A549 (cell line): ENCODE measurements around the gene SP4. TPM values are rescaled to one million over a fixed set of nuclear protein-coding genes. Genes with fewer than 3 reads are reported as not detected.

Source experiments
- ATAC-seq, 2 experiments: fragments of 200-7000 bp in 1 of 2; fragments of >200 bp in 1 of 2; cut with Nextera tagmentation in 1 of 2; cut with Tn5 transposase in 1 of 2; 3 replicates each; pipeline versions ENCODE4 v1.8.0 to v1.9.1; 2018 to 2020; ENCODE audit warnings: mild to moderate bottlenecking in 1 of 2, moderate library complexity in 1 of 2
- CTCF ChIA-PET: fragments of 300-600 bp; sonication (Branson Sonifier 250); formaldehyde crosslinking; extraction: SDS; loops from one replicate; lab custom pipeline; 2021; ENCODE audit warnings: antibody characterized with exemption, inconsistent platforms; lab: Yijun Ruan, JAX
- POLR2A ChIA-PET: fragments of 350-600 bp; formaldehyde crosslinking; extraction: SDS; loops from one replicate; lab custom pipeline; 2021; ENCODE audit warnings: antibody characterized with exemption, inconsistent platforms; lab: Yijun Ruan, JAX
- DNase-seq, 2 experiments: peaks; one replicate each; pipeline versions ENCODE4 v3.0.0 to v3.0.0-alpha.2; 2011 to 2016; ENCODE audit warnings: low read depth in 1 of 2, low spot score in 1 of 2
- FAIRE-seq: peaks from 2 replicates; lab custom pipeline; 2011; peaks lifted over from hg19 to GRCh38; lab: Jason Lieb, UNC
- H3K27ac ChIP-seq, 2 experiments: fragments of >200 bp; sonication (Bioruptor Twin); formaldehyde crosslinking; 3 replicates each; pipeline ENCODE4 v1.5.1; 2016 to 2017
- H3K4me1 ChIP-seq: fragments of >200 bp; sonication (Bioruptor Twin); formaldehyde crosslinking; 3 replicates; pipeline ENCODE4 v1.6.1; 2016
- H3K4me2 ChIP-seq: fragments of >200 bp; sonication (Bioruptor Twin); formaldehyde crosslinking; 3 replicates; pipeline ENCODE4 v1.6.1; 2016
- H3K4me3 ChIP-seq: fragments of >200 bp; sonication (Bioruptor Twin); formaldehyde crosslinking; 3 replicates; pipeline ENCODE4 v1.5.1; 2016
- H3K9me3 ChIP-seq: fragments of >200 bp; sonication (Bioruptor Twin); formaldehyde crosslinking; 3 replicates; pipeline ENCODE4 v1.6.1; 2016
- BHLHE40 ChIP-seq: IDR thresholded peaks from 2 replicates; pipeline ENCODE4 v1.6.1; 2012; ENCODE audit warnings: low read depth, low read length, inconsistent platforms
- CBX2 ChIP-seq: fragments of 200-600 bp; sonication (generic); IDR thresholded peaks from 2 replicates; pipeline ENCODE4 v1.6.1; 2016; ENCODE audit warnings: low read depth, mild to moderate bottlenecking, borderline replicate concordance
- CBX8 ChIP-seq: fragments of 200-600 bp; sonication (generic); IDR thresholded peaks from 2 replicates; pipeline ENCODE4 v1.6.1; 2016
- CHD2 ChIP-seq: fragments of 150-350 bp; IDR thresholded peaks from 2 replicates; pipeline ENCODE4 v1.6.1; 2014; ENCODE audit warnings: low read length; ENCODE audit not compliant: partially characterized antibody
- CHD4 ChIP-seq: fragments of 200-600 bp; sonication (generic); IDR thresholded peaks from 2 replicates; pipeline ENCODE4 v1.6.1; 2016; ENCODE audit warnings: antibody characterized with exemption, mild to moderate bottlenecking, borderline replicate concordance
- ESRRA ChIP-seq: fragments of 150-350 bp; IDR thresholded peaks from 2 replicates; pipeline ENCODE4 v1.6.1; 2014; ENCODE audit warnings: mild to moderate bottlenecking, low read length, borderline replicate concordance
- FOSB ChIP-seq: fragments of 250-450 bp; sonication (Bioruptor Pico); IDR thresholded peaks from 2 replicates; pipeline ENCODE4 v1.5.0; 2020; ENCODE audit warnings: mild to moderate bottlenecking, moderate library complexity
- FOXS1 ChIP-seq: fragments of 250-450 bp; sonication (Bioruptor Pico); IDR thresholded peaks from 2 replicates; pipeline ENCODE4 v1.5.0; 2020; ENCODE audit warnings: mild to moderate bottlenecking, moderate library complexity
- HDAC2 ChIP-seq: fragments of 200-600 bp; sonication (generic); IDR thresholded peaks from 2 replicates; pipeline ENCODE4 v1.6.1; 2016
- HOXB5 ChIP-seq: fragments of 250-450 bp; sonication (Bioruptor Pico); IDR thresholded peaks from 2 replicates; pipeline ENCODE4 v1.5.0; 2020; ENCODE audit warnings: mild to moderate bottlenecking, moderate library complexity
- JUN ChIP-seq, 2 experiments: fragments of >200 bp; sonication (Bioruptor Twin); formaldehyde crosslinking; IDR thresholded peaks; 2 replicates in 1 of 2; 3 replicates in 1 of 2; pipeline ENCODE4 v1.6.1; 2016 to 2017
- JUNB ChIP-seq: fragments of >200 bp; sonication (Bioruptor Twin); formaldehyde crosslinking; IDR thresholded peaks from 2 replicates; pipeline ENCODE4 v1.6.1; 2016
- KDM1A ChIP-seq: fragments of 200-600 bp; sonication (generic); IDR thresholded peaks from 2 replicates; pipeline ENCODE4 v1.6.1; 2016; ENCODE audit warnings: low read depth, mild to moderate bottlenecking
- MAFK ChIP-seq: fragments of 450-650 bp; IDR thresholded peaks from 2 replicates; pipeline ENCODE4 v1.6.1; 2014; ENCODE audit not compliant: partially characterized antibody
- MAZ ChIP-seq: fragments of 150-350 bp; IDR thresholded peaks from 2 replicates; pipeline ENCODE4 v1.6.1; 2014; ENCODE audit warnings: antibody characterized with exemption, low read depth, low read length, borderline replicate concordance
- PHF8 ChIP-seq: fragments of 200-600 bp; sonication (generic); IDR thresholded peaks from 2 replicates; pipeline ENCODE4 v1.6.1; 2016; ENCODE audit warnings: low read depth, mild to moderate bottlenecking, antibody characterized with exemption, moderate library complexity, borderline replicate concordance
- POLR2A ChIP-seq: IDR thresholded peaks from 2 replicates; pipeline ENCODE4 v1.6.1; 2012; ENCODE audit warnings: mild to moderate bottlenecking, low read length
- RAD21 ChIP-seq, 2 experiments: fragments of >200 bp in 1 of 2; sonication (Bioruptor Twin) in 1 of 2; formaldehyde crosslinking in 1 of 2; IDR thresholded peaks in 1 of 2; conservative IDR thresholded peaks in 1 of 2; 2 replicates in 1 of 2; 3 replicates in 1 of 2; pipeline ENCODE4 v1.6.1; 2012 to 2018; ENCODE audit warnings: inconsistent platforms in 1 of 2
- RARB ChIP-seq: fragments of 250-450 bp; sonication (Bioruptor Pico); IDR thresholded peaks from 2 replicates; pipeline ENCODE4 v1.8.0; 2021; ENCODE audit warnings: mild to moderate bottlenecking, moderate library complexity
- RCOR1 ChIP-seq: fragments of 150-350 bp; IDR thresholded peaks from 2 replicates; pipeline ENCODE4 v1.6.1; 2014; ENCODE audit warnings: antibody characterized with exemption, low read length, low read depth
- RFX5 ChIP-seq: fragments of 450-650 bp; IDR thresholded peaks from 2 replicates; pipeline ENCODE4 v1.7.1; 2014; ENCODE audit warnings: antibody characterized with exemption, mild to moderate bottlenecking, moderate library complexity
- RNF2 ChIP-seq: fragments of 200-600 bp; sonication (generic); IDR thresholded peaks from 2 replicates; pipeline ENCODE4 v1.6.1; 2016; ENCODE audit warnings: low read depth, mild to moderate bottlenecking, antibody characterized with exemption, moderate library complexity, borderline replicate concordance
- SMC3 ChIP-seq: fragments of >200 bp; sonication (Bioruptor Twin); formaldehyde crosslinking; IDR thresholded peaks from 3 replicates; pipeline ENCODE4 v1.6.1; 2018; ENCODE audit warnings: inconsistent platforms
- SREBF2 ChIP-seq: fragments of 450-650 bp; IDR thresholded peaks from 2 replicates; pipeline ENCODE4 v1.6.1; 2014; ENCODE audit warnings: mild to moderate bottlenecking, moderate library complexity
- TP53 ChIP-seq: fragments of 250-450 bp; sonication (Bioruptor Pico); IDR thresholded peaks from 2 replicates; pipeline ENCODE4 v1.5.0; 2021; ENCODE audit warnings: mild to moderate bottlenecking, moderate library complexity
- WGBS: methylation state at CpG from one replicate; pipeline ENCODE4 v1.1.6; 2017; ENCODE audit errors: missing lambda C conversion rate; 5-methylcytosine and 5-hydroxymethylcytosine counted together
- polyA plus RNA-seq, 4 experiments: library from polyadenylated mRNA; depleted of rRNA in 3 of 4; stranded (reverse); fragments of >200 nt; fragmentation: RNase III in 1 of 4; extraction: RNeasy Plus Mini Kit Qiagen cat#74134 plus additional on column Dnase treatment in 1 of 4; gene quantifications; 2 replicates in 3 of 4; 3 replicates in 1 of 4; pipeline ENCODE4 v1.2.3, GENCODE V29; 2011 to 2017
- TF ChIP-seq, protein P1 (sequence below): fragments of 150-350 bp; IDR thresholded peaks from 2 replicates; pipeline ENCODE4 v1.6.1; 2014; ENCODE audit warnings: low read depth, mild to moderate bottlenecking, low read length
- TF ChIP-seq, protein P2 (sequence below): fragments of 250-450 bp; sonication (Bioruptor Pico); IDR thresholded peaks from 2 replicates; pipeline ENCODE4 v1.5.0; 2021; ENCODE audit warnings: mild to moderate bottlenecking, moderate library complexity, borderline replicate concordance
- TF ChIP-seq, protein P3 (sequence below): fragments of 450-650 bp; IDR thresholded peaks from 2 replicates; pipeline ENCODE4 v1.6.1; 2014; ENCODE audit warnings: antibody characterized with exemption
- TF ChIP-seq, protein P4 (sequence below): fragments of >200 bp; sonication (Bioruptor Twin); formaldehyde crosslinking; IDR thresholded peaks from 3 replicates; pipeline ENCODE4 v1.6.1; 2016
- TF ChIP-seq, protein P5 (sequence below): fragments of >200 bp; sonication (Bioruptor Twin); formaldehyde crosslinking; IDR thresholded peaks from 2 replicates; pipeline ENCODE4 v1.6.1; 2016

Gene SP4
- polyA plus RNA-seq, 2 of the 4 experiments (the other 2 are of a cell fraction): 1.9 to 5.3 TPM

DNA sequence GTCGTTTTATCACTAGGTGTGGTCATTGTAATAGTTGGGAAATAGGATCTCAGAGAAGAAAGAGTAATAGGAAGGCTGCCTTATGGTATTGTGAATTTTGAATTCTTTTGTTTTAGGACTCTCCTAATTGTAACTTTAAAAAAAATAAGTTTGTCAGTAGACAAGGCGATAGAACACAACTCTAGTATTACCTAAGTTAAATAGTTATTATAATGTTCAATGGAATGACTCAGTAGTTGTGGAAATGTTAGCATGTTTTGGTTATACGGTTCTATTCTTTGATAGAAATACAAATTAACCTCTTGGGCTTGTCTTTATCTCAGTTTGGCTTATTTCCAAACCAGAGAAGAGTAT, 116.4 kb downstream of the SP4 start:
- ATAC-seq: no peak
- Histone ChIP-seq H3K4me3 (no peak overlapping the region; the same call in 2 of the 3 replicates), H3K4me1 (peaks cover 6% of the 10 kb centered on the region; the same call in 1 of the 3 replicates), H3K27ac (no peak overlapping the region), H3K4me2 (no peak overlapping the region; the same call in 2 of the 3 replicates), H3K9me3 (no peaks in the 10 kb centered on the region)
- ChIA-PET CTCF (interaction anchor here (1.2 kb wide), 1 partner anchor 223 kb away, joined by 4 read pairs; no protein-coding TSS in a partner anchor), POLR2A (no interaction called here)
- DNase-seq: no peak
- WGBS: 14% methylated on average over 3 of the region's 3 CpGs
- FAIRE-seq: no peak
- TF ChIP-seq FOXS1 (CRISPR knock-in tag): no peak
- TF ChIP-seq TP53: no peak
- TF ChIP-seq HOXB5: no peak
- no peak for TF ChIP-seq RAD21 (conservative IDR thresholded peaks at IDR 0.05 in 1 of 2, IDR thresholded peaks at IDR 0.05 in 1 of 2)
- TF ChIP-seq RFX5: no peak
- no peak for TF ChIP-seq ESRRA
- no peak for TF ChIP-seq CBX8
- no peak for TF ChIP-seq CBX2
- TF ChIP-seq CHD4: no peak
- TF ChIP-seq JUNB: no peak
- TF ChIP-seq, protein P1, sequence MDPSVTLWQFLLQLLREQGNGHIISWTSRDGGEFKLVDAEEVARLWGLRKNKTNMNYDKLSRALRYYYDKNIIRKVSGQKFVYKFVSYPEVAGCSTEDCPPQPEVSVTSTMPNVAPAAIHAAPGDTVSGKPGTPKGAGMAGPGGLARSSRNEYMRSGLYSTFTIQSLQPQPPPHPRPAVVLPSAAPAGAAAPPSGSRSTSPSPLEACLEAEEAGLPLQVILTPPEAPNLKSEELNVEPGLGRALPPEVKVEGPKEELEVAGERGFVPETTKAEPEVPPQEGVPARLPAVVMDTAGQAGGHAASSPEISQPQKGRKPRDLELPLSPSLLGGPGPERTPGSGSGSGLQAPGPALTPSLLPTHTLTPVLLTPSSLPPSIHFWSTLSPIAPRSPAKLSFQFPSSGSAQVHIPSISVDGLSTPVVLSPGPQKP: no peak
- no peak for TF ChIP-seq SREBF2
- TF ChIP-seq KDM1A: no peak
- no peak for TF ChIP-seq SMC3
- TF ChIP-seq POLR2A: no peak
- TF ChIP-seq RARB (CRISPR knock-in tag): no peak

DNA sequence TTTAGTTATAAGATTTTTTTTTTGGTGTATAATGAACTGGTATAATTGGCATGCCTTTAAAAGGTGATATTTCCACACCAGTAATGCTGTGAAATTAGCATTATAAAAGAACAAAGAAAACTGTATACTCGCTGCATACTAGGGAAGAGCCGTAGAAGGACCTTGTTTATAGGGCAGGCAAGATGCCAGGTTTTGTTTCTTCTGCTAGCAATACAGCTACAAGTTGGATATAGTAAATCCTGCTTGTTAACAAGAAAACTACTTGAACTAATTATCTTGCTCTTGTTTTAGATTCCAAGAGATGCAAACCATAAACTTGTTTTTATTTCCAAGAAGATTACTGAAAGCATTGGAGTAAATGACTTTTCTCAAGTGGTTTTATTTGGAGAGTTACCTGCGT, 116.8 kb downstream of the SP4 start:
- ChIA-PET CTCF (interaction anchor here (1.2 kb wide), 1 partner anchor 223 kb away, joined by 4 read pairs; no protein-coding TSS in a partner anchor), POLR2A (no interaction called here)
- Histone ChIP-seq H3K4me1 (peaks cover 6% of the 10 kb centered on the region; the same call in 1 of the 3 replicates), H3K9me3 (no peaks in the 10 kb centered on the region), H3K27ac (no peak overlapping the region), H3K4me2 (no peak overlapping the region), H3K4me3 (no peak overlapping the region)
- ATAC-seq (no peak), DNase-seq (no peak), FAIRE-seq (no peak)
- WGBS: 60% methylated on average over 3 of the region's 3 CpGs
- TF ChIP-seq CHD2 (no peak), FOSB (CRISPR knock-in tag) (no peak), TP53 (no peak), RARB (CRISPR knock-in tag) (no peak), RFX5 (no peak), HDAC2 (no peak), HOXB5 (no peak), MAZ (no peak), PHF8 (no peak), JUN (IDR thresholded peaks at IDR 0.05) (no peak), BHLHE40 (no peak), POLR2A (no peak), RCOR1 (no peak), MAFK (no peak), RNF2 (no peak)
- TF ChIP-seq, protein P2, sequence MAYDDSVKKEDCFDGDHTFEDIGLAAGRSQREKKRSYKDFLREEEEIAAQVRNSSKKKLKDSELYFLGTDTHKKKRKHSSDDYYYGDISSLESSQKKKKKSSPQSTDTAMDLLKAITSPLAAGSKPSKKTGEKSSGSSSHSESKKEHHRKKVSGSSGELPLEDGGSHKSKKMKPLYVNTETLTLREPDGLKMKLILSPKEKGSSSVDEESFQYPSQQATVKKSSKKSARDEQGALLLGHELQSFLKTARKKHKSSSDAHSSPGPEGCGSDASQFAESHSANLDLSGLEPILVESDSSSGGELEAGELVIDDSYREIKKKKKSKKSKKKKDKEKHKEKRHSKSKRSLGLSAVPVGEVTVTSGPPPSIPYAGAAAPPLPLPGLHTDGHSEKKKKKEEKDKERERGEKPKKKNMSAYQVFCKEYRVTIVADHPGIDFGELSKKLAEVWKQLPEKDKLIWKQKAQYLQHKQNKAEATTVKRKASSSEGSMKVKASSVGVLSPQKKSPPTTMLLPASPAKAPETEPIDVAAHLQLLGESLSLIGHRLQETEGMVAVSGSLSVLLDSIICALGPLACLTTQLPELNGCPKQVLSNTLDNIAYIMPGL: no peak
- TF ChIP-seq, protein P3, sequence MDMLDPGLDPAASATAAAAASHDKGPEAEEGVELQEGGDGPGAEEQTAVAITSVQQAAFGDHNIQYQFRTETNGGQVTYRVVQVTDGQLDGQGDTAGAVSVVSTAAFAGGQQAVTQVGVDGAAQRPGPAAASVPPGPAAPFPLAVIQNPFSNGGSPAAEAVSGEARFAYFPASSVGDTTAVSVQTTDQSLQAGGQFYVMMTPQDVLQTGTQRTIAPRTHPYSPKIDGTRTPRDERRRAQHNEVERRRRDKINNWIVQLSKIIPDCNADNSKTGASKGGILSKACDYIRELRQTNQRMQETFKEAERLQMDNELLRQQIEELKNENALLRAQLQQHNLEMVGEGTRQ: no peak
- TF ChIP-seq, protein P4, sequence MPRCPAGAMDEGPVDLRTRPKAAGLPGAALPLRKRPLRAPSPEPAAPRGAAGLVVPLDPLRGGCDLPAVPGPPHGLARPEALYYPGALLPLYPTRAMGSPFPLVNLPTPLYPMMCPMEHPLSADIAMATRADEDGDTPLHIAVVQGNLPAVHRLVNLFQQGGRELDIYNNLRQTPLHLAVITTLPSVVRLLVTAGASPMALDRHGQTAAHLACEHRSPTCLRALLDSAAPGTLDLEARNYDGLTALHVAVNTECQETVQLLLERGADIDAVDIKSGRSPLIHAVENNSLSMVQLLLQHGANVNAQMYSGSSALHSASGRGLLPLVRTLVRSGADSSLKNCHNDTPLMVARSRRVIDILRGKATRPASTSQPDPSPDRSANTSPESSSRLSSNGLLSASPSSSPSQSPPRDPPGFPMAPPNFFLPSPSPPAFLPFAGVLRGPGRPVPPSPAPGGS: no peak
- TF ChIP-seq, protein P5, sequence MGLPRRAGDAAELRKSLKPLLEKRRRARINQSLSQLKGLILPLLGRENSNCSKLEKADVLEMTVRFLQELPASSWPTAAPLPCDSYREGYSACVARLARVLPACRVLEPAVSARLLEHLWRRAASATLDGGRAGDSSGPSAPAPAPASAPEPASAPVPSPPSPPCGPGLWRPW: no peak
